Cardiac septum (tissue), 1 donor: ENCODE results near the gene GLRX5. TPM values are rescaled to one million over a fixed set of nuclear protein-coding genes. Genes with fewer than 3 reads are reported as not detected.

Experiments
- DNase-seq: peaks from one replicate; pipeline ENCODE4 v3.0.0-alpha.2; 2020; ENCODE audit warnings: low spot score
- intact Hi-C: fragments of 100-400 bp; cut with DNase I; formaldehyde crosslinking; loops from one replicate; pipeline ENCODE4 v1.14.0; 2022
- long read RNA-seq: library from polyadenylated mRNA; unstranded; transcript quantifications from one replicate; pipeline ENCODE4 v2.0.0, GENCODE V29; 2021
- total RNA-seq: library from RNA; stranded (reverse); fragmentation: NEBNext Ultra II Directional; extraction: Animal tissue kit (Norgen Biotek cat#: 25700); gene quantifications from one replicate; pipeline ENCODE4 v1.2.1, GENCODE V29; 2021
- donor health status: DM: no; HTN: no; CAD: no.

GLRX5 gene
- total RNA-seq, result 61.8 TPM
- long read RNA-seq, transcript GLRX5-201 (2 exons, 1,564 nt), result major isoform, 202 of 206 reads
- long read RNA-seq, partial matches to known transcripts, result 1 of 206 reads
- long read RNA-seq, other reads (novel, unspliced or antisense), result 3 of 206 reads

- intact Hi-C loops, result no loop called here
- DNase-seq, result peak; percentile 99
Measured at GRCh38 chr14:95534299-95535225, at the start of gene GLRX5. Gene GLRX5 (plus strand): TSS chr14:95535050. CDS start chr14:95535090, 40 bp downstream.

GRCh38 chr14:95485222-95485819 is 49.5 kb upstream of the GLRX5 start:
- intact Hi-C loops, result no loop called here
- DNase-seq, result no peak

- intact Hi-C loops, result no loop called here
Measured at GRCh38 chr14:95486875-95487668, 47.8 kb upstream of the GLRX5 start.

GRCh38 chr14:95487669-95488084 is 47.2 kb upstream of the GLRX5 start:
- no peak for DNase-seq
- intact Hi-C loops, result no loop called here

More at GRCh38 chr14:95486875-95487668, 47.8 kb upstream of the GLRX5 start:
- no peak for DNase-seq

GRCh38 chr14:95488376-95489213 is 46.3 kb upstream of the GLRX5 start:
- DNase-seq, result no peak
- intact Hi-C loops, result no loop called here

GRCh38 chr14:95489214-95490137 is 45.4 kb upstream of the GLRX5 start:
- intact Hi-C loops, result no loop called here
- DNase-seq, result no peak

- intact Hi-C loops, result no loop called here
Measured at GRCh38 chr14:95490138-95490509, 44.7 kb upstream of the GLRX5 start.

GRCh38 chr14:95490727-95491451 is 44.0 kb upstream of the GLRX5 start:
- intact Hi-C loops, result no loop called here
- DNase-seq, result no peak

More at GRCh38 chr14:95490138-95490509, 44.7 kb upstream of the GLRX5 start:
- no peak for DNase-seq

- DNase-seq, result no peak
- intact Hi-C loops, result no loop called here
Measured at GRCh38 chr14:95491936-95492608, 42.8 kb upstream of the GLRX5 start.

- DNase-seq, result no peak
- intact Hi-C loops, result no loop called here
Measured at GRCh38 chr14:95493503-95493902, 41.3 kb upstream of the GLRX5 start.

GRCh38 chr14:95493976-95494375 is 40.9 kb upstream of the GLRX5 start:
- intact Hi-C loops, result no loop called here
- DNase-seq, result no peak

- intact Hi-C loops, result no loop called here
- DNase-seq, result no peak
Measured at GRCh38 chr14:95494456-95494855, 40.4 kb upstream of the GLRX5 start.

- no peak for DNase-seq
- intact Hi-C loops, result no loop called here
Measured at GRCh38 chr14:95495076-95495475, 39.8 kb upstream of the GLRX5 start.

GRCh38 chr14:95495538-95496025 is 39.3 kb upstream of the GLRX5 start:
- intact Hi-C loops, result no loop called here
- no peak for DNase-seq

- intact Hi-C loops, result no loop called here
- no peak for DNase-seq
Measured at GRCh38 chr14:95496111-95496681, 38.7 kb upstream of the GLRX5 start.

- DNase-seq, result no peak
- intact Hi-C loops, result no loop called here
Measured at GRCh38 chr14:95496690-95497259, 38.1 kb upstream of the GLRX5 start.
